ENCODE measurements around the gene AJM1.

DNA sequence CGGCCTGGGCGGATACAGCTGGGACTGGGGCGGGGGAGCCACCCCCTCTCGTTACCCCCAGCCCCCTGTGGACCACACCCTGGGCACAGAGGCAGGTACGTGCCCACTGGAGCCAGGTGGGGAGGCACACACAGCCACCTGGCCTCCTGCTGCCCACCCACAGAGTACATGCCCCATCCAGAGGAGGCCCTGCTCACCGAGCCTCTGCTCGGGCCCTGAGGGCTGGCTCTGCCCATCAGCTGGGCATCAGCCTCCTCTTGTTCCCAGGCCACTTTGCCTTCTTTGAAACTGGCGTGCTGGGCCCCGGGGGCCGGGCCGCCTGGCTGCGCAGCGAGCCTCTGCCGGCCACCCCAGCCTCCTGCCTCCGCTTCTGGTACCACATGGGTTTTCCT lies 16.2 kb downstream of the AJM1 start:
- no peak for TF ChIP-seq EZH2phosphoT487 (IDR thresholded peaks at IDR 0.05; ENCODE audit: borderline replicate concordance, low read depth, low read length)
- TF ChIP-seq, protein P1, sequence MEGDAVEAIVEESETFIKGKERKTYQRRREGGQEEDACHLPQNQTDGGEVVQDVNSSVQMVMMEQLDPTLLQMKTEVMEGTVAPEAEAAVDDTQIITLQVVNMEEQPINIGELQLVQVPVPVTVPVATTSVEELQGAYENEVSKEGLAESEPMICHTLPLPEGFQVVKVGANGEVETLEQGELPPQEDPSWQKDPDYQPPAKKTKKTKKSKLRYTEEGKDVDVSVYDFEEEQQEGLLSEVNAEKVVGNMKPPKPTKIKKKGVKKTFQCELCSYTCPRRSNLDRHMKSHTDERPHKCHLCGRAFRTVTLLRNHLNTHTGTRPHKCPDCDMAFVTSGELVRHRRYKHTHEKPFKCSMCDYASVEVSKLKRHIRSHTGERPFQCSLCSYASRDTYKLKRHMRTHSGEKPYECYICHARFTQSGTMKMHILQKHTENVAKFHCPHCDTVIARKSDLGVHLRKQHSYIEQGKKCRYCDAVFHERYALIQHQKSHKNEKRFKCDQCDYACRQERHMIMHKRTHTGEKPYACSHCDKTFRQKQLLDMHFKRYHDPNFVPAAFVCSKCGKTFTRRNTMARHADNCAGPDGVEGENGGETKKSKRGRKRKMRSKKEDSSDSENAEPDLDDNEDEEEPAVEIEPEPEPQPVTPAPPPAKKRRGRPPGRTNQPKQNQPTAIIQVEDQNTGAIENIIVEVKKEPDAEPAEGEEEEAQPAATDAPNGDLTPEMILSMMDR (conservative IDR thresholded peaks at IDR 0.05; ENCODE audit: low read length): no peak

Measured in OCI-LY7 (cell line).